ENCODE data around the gene AGAP3.

- TF ChIP-seq CTCF (conservative IDR thresholded peaks at IDR 0.05 in 1 of 2, IDR thresholded peaks at IDR 0.05 in 1 of 2; ENCODE audit: low read depth in 1 of 2, low read length in 2 of 2) = no peak
- no peak for TF ChIP-seq EZH2 (IDR thresholded peaks at IDR 0.05; ENCODE audit: low read length, missing control alignments)
Observed at GRCh38 chr7:151051108-151051507, 35.2 kb upstream of the AGAP3 start.

All from fibroblast of lung (primary cell).